ENCODE data around the gene ORC3. TPM values are rescaled to one million over a fixed set of nuclear protein-coding genes. Genes with fewer than 3 reads are reported as not detected.
"Not testable (repeated sequence)": the region's sequence is repeated elsewhere in the genome, so short reads cannot be mapped to it uniquely, and the experiment has no call there.

Gene ORC3
- total RNA-seq, 4 donors from 2014 or later, result 11.2 to 24.8 (median 16.9) TPM

DNA sequence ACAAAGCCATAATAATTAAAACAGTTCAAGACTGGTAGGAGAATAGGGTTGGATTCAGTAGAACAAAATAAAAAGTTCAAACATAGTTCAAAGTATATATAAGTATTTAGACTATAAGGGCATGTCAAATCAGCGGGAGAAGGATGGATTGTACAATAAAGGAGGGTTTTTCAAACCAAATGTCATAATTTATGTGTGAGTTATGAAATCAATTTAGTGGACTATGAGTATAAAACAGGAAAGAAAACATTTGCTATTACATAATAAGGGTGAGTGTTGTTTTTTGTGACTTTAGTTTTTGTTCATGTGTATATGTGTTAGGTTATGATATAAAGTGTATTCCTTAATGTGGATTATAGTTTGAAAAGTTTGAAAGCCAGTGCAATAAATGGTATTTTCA, 10.6 kb downstream of the ORC3 start:
- TF ChIP-seq POLR2A (IDR thresholded peaks at IDR 0.05) (no peak), CTCF (IDR thresholded peaks at IDR 0.05) (no peak)
- Histone ChIP-seq H3K27me3 (no peaks in the 10 kb centered on the region), H3K9me3 (no peaks in the 10 kb centered on the region), H3K4me3 (no peak overlapping the region), H3K27ac (no peak overlapping the region), H3K4me1 (no peaks in the 10 kb centered on the region), H3K36me3 (peaks cover 0 to 6% (median 0%) of the 10 kb centered on the region in 3 donors)
- DNase-seq, result no peak

DNA sequence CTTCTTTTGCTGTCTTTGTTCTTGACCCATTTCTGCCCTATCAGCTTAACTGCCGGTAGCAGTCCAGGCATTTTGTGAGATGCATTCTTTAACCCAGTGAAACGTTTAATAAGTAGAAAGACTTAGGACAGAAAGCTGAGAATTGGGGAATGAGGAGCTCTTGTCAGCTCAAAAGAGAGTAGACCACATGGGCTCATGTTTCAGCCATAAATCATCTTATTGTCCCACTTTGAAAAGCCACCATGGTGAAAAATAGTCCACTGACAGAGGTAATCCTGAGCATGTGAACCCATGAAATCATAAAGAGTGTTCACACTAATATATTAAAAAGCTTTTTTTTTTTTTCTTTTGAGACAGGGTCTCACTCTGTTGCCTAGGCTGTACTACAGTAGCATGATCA, 16.3 kb downstream of the ORC3 start:
- H3K27ac ChIP-seq, result no peak overlapping the region
- H3K27me3 ChIP-seq, result no peaks in the 10 kb centered on the region
- H3K36me3 ChIP-seq, result peaks cover 0 to 13% (median 0%) of the 10 kb centered on the region in 3 donors
- no peak overlapping the region for H3K4me3 ChIP-seq
- no peaks in the 10 kb centered on the region for H3K9me3 ChIP-seq
- DNase-seq, result no peak
- no peak for TF ChIP-seq CTCF (IDR thresholded peaks at IDR 0.05)
- TF ChIP-seq POLR2A (IDR thresholded peaks at IDR 0.05), result no peak
- H3K4me1 ChIP-seq, result no peaks in the 10 kb centered on the region

DNA sequence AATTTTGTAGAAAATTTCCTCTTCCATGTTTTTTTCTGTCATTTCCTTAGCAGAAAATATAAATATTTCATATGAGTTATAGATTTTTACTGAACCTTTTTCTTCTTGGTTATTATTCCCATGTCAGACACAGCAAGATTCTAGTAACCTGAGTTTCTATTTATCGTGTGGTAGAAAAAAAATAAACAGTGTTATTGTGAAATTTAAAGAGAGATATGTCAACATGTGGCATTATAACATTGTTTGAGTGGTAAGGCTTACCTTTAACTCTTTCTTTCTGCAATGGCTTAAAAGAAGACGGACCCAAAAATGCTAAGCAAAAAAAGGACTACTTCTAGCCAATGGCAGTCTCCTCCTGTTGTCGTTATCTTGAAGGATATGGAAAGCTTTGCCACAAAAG, 18.9 kb downstream of the ORC3 start:
- Histone ChIP-seq H3K4me3 (no peak overlapping the region), H3K27ac (no peak overlapping the region), H3K36me3 (peaks cover 0 to 35% (median 0%) of the 10 kb centered on the region in 3 donors), H3K4me1 (no peaks in the 10 kb centered on the region), H3K27me3 (no peaks in the 10 kb centered on the region), H3K9me3 (no peaks in the 10 kb centered on the region)
- no peak for DNase-seq
- no peak for TF ChIP-seq POLR2A (IDR thresholded peaks at IDR 0.05)
- no peak for TF ChIP-seq CTCF (IDR thresholded peaks at IDR 0.05)

DNA sequence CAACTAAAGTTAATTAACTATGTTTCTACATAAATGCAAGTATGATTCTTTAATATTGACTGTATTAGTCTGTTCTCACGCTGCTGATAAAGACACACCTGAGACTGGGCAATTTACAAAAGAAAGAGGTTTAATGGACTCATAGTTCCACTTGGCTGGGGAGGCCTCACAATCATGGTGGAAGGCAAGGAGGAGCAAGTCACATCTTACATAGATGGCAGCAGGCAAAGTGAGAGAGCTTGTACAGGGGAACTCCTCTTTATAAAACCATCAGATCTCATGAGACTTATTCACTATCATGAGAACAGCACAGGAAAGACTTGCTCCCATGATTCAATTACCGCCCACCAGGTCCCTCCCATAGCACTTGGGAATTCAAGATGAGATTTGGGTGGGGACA, 23.1 kb downstream of the ORC3 start:
- not testable (repeated sequence) for H3K27ac ChIP-seq, H3K27me3 ChIP-seq, H3K4me3 ChIP-seq, H3K4me1 ChIP-seq, DNase-seq, H3K9me3 ChIP-seq
- peaks cover 0 to 39% (median 0%) of the 10 kb centered on the region in 3 donors for H3K36me3 ChIP-seq

- peaks cover 0 to 30% (median 0%) of the 10 kb centered on the region in 3 donors for H3K36me3 ChIP-seq
- no peaks in the 10 kb centered on the region for H3K27me3 ChIP-seq
- no peak for DNase-seq
- no peak overlapping the region for H3K4me3 ChIP-seq
- TF ChIP-seq CTCF (IDR thresholded peaks at IDR 0.05) (no peak), POLR2A (IDR thresholded peaks at IDR 0.05) (no peak)
- H3K27ac ChIP-seq, result no peak overlapping the region
- no peaks in the 10 kb centered on the region for H3K4me1 ChIP-seq
- no peaks in the 10 kb centered on the region for H3K9me3 ChIP-seq
Observed at GRCh38 chr6:87617405-87617804, 27.5 kb downstream of the ORC3 start.

GRCh38 chr6:87618531-87618930, 28.6 kb downstream of the ORC3 start:
- H3K36me3 ChIP-seq, result peaks cover 0 to 18% (median 0%) of the 10 kb centered on the region in 3 donors
- no peaks in the 10 kb centered on the region for H3K9me3 ChIP-seq
- TF ChIP-seq CTCF (IDR thresholded peaks at IDR 0.05) (no peak), POLR2A (IDR thresholded peaks at IDR 0.05) (no peak)
- no peaks in the 10 kb centered on the region for H3K27me3 ChIP-seq
- H3K4me3 ChIP-seq, result no peak overlapping the region
- H3K4me1 ChIP-seq, result no peaks in the 10 kb centered on the region
- no peak for DNase-seq
- H3K27ac ChIP-seq, result no peak overlapping the region

All from Peyer's patch (tissue), 4 donors.